Lung (tissue), 12 donors: ENCODE measurements around the gene PTPN14. TPM values are rescaled to one million over a fixed set of nuclear protein-coding genes. Genes with fewer than 3 reads are reported as not detected.
A peak's percentile ranks its signal among the peaks of the same experiment; 100 is the strongest.

Source experiments
- ATAC-seq: fragments of 200-7000 bp; cut with Tn5 transposase; one replicate; pipeline ENCODE4 v1.9.1; 2020; ENCODE audit warnings: moderate number of reproducible peaks; ENCODE audit not compliant: insufficient read depth, low FRiP score
- DNase-seq, 3 donors: peaks; one replicate each; pipeline ENCODE4 v3.0.0-alpha.2; 2013 to 2017
- H3K27ac ChIP-seq, 2 donors: one replicate each; pipeline ENCODE4 v1.5.1; 2013; ENCODE audit warnings: mild to moderate bottlenecking in 2 of 2, moderate library complexity in 2 of 2, control low read depth in 1 of 2, inconsistent platforms in 1 of 2, low read depth in 1 of 2, low read length in 1 of 2
- H3K27me3 ChIP-seq, 3 donors: one replicate each; pipeline ENCODE4 v1.5.1; 2013; ENCODE audit warnings: low read length in 2 of 3; ENCODE audit not compliant: control insufficient read depth in 3 of 3, insufficient read depth in 3 of 3
- H3K36me3 ChIP-seq, 4 donors: one replicate each; pipeline ENCODE4 v1.5.1; 2013; ENCODE audit warnings: low read length in 4 of 4, mild to moderate bottlenecking in 1 of 4, moderate library complexity in 1 of 4; ENCODE audit not compliant: control insufficient read depth in 4 of 4, insufficient read depth in 4 of 4
- H3K4me1 ChIP-seq, 5 donors: one replicate each; pipeline ENCODE4 v1.5.1; 2013; ENCODE audit warnings: low read length in 5 of 5, mild to moderate bottlenecking in 2 of 5, moderate library complexity in 1 of 5; ENCODE audit not compliant: control insufficient read depth in 5 of 5, insufficient read depth in 5 of 5
- H3K4me3 ChIP-seq: one replicate; pipeline ENCODE4 v1.5.1; 2013; ENCODE audit warnings: mild to moderate bottlenecking, control low read depth, moderate library complexity
- H3K9ac ChIP-seq, 2 donors: one replicate each; pipeline ENCODE4 v1.5.1; 2013; ENCODE audit warnings: low read length in 2 of 2, control low read depth in 1 of 2; ENCODE audit not compliant: insufficient read depth in 1 of 2
- H3K9me3 ChIP-seq, 4 donors: one replicate each; pipeline ENCODE4 v1.5.1; 2013; ENCODE audit warnings: low read length in 3 of 4, mild to moderate bottlenecking in 1 of 4, moderate library complexity in 1 of 4; ENCODE audit not compliant: control insufficient read depth in 4 of 4, insufficient read depth in 3 of 4
- WGBS, 2 donors: extraction: QIAGEN DNeasy Blood & Tissue Kit; methylation state at CpG; one replicate each; pipeline ENCODE4 v1.1.7; 2013; 5-methylcytosine and 5-hydroxymethylcytosine counted together
- polyA plus RNA-seq, 2 donors: library from polyadenylated mRNA; stranded (reverse); fragments of 200-250 nt; gene quantifications; one replicate each; pipeline ENCODE4 v1.2.1, GENCODE V29; 2013
- total RNA-seq, 2 donors: library from RNA; depleted of rRNA in 1 of 2; stranded (reverse); fragments of >200 nt in 1 of 2; gene quantifications; one replicate each; pipeline ENCODE4 v1.2.1, GENCODE V29; 2014 to 2021
- TF ChIP-seq, protein P1 (sequence below): IDR thresholded peaks from 2 replicates; pipeline ENCODE4 v1.5.1; 2012; ENCODE audit warnings: mild to moderate bottlenecking; ENCODE audit errors: control extremely low read depth, extremely low read depth
- donor health status: control.
- donor health status: control.
- donor health status: Bipolar disorder and iron deficiency.
- donor health status: healthy.
- donor health status: DM: yes; HTN: yes; CAD: no.

PTPN14 gene
- total and polyA plus RNA-seq, 4 donors = 4.4 to 43.2 (median 15.2) TPM

GRCh38 chr1:214377485-214377884, 173.9 kb downstream of the PTPN14 start:
- H3K9ac ChIP-seq = no peak overlapping the region
- H3K4me1 ChIP-seq = peaks cover 0 to 17% (median 0%) of the 10 kb centered on the region in 5 donors
- ATAC-seq (no peak), DNase-seq (no peak)
- WGBS, 2 donors = 85 to 91% methylated on average over 2 of the region's 2 CpGs
- peaks cover 0 to 10% (median 5%) of the 10 kb centered on the region in 4 donors for H3K36me3 ChIP-seq
- no peaks in the 10 kb centered on the region for H3K27me3 ChIP-seq
- TF ChIP-seq, protein P1, sequence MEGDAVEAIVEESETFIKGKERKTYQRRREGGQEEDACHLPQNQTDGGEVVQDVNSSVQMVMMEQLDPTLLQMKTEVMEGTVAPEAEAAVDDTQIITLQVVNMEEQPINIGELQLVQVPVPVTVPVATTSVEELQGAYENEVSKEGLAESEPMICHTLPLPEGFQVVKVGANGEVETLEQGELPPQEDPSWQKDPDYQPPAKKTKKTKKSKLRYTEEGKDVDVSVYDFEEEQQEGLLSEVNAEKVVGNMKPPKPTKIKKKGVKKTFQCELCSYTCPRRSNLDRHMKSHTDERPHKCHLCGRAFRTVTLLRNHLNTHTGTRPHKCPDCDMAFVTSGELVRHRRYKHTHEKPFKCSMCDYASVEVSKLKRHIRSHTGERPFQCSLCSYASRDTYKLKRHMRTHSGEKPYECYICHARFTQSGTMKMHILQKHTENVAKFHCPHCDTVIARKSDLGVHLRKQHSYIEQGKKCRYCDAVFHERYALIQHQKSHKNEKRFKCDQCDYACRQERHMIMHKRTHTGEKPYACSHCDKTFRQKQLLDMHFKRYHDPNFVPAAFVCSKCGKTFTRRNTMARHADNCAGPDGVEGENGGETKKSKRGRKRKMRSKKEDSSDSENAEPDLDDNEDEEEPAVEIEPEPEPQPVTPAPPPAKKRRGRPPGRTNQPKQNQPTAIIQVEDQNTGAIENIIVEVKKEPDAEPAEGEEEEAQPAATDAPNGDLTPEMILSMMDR = no peak
- H3K4me3 ChIP-seq = no peak overlapping the region
- H3K9me3 ChIP-seq = no peaks in the 10 kb centered on the region
- H3K27ac ChIP-seq = no peak overlapping the region

- Histone ChIP-seq H3K9ac (no peak overlapping the region), H3K4me3 (no peak overlapping the region), H3K9me3 (no peaks in the 10 kb centered on the region), H3K27me3 (no peaks in the 10 kb centered on the region), H3K36me3 (peaks cover 8 to 26% (median 15%) of the 10 kb centered on the region in 4 donors), H3K4me1 (peaks cover 0 to 10% (median 2%) of the 10 kb centered on the region in 5 donors), H3K27ac (no peak overlapping the region)
- 65 to 71% methylated on average over 5 of the region's 5 CpGs for WGBS, 2 donors
- TF ChIP-seq, protein P1 = no peak
- ATAC-seq = no peak
- peak in 1 of 3 donors; percentile 28 for DNase-seq
These were observed 179.3 kb downstream of the PTPN14 start for GRCh38 chr1:214372092-214372491.

GRCh38 chr1:214370615-214371014, 180.8 kb downstream of the PTPN14 start:
- H3K27me3 ChIP-seq = no peaks in the 10 kb centered on the region
- ATAC-seq = no peak
- peaks cover 8 to 23% (median 15%) of the 10 kb centered on the region in 4 donors for H3K36me3 ChIP-seq
- no peak for DNase-seq
- TF ChIP-seq, protein P1 = no peak
- H3K27ac ChIP-seq = no peak overlapping the region
- H3K9me3 ChIP-seq = no peaks in the 10 kb centered on the region
- WGBS, 2 donors = 83 to 87% methylated on average over 3 of the region's 3 CpGs
- peaks cover 0 to 10% (median 2%) of the 10 kb centered on the region in 5 donors for H3K4me1 ChIP-seq
- H3K9ac ChIP-seq = no peak overlapping the region
- H3K4me3 ChIP-seq = no peak overlapping the region

- DNase-seq = no peak
- Histone ChIP-seq H3K36me3 (peaks cover 8 to 25% (median 15%) of the 10 kb centered on the region in 4 donors), H3K27ac (no peak overlapping the region), H3K4me1 (peaks cover 0 to 6% (median 2%) of the 10 kb centered on the region in 5 donors), H3K9me3 (no peaks in the 10 kb centered on the region), H3K27me3 (no peaks in the 10 kb centered on the region), H3K4me3 (no peak overlapping the region), H3K9ac (no peak overlapping the region)
- ATAC-seq = no peak
- 90 to 91% methylated on average over 8 of the region's 8 CpGs for WGBS, 2 donors
- TF ChIP-seq, protein P1 = no peak
These were observed 182.0 kb downstream of the PTPN14 start for GRCh38 chr1:214369364-214369763.
